Retinal pigment epithelial cell (primary cell): ENCODE results near the gene PPP1R7.

Source experiments
- DNase-seq: peaks from one replicate; pipeline ENCODE4 v3.0.0-alpha.2; 2010; ENCODE audit warnings: low read depth
- H3K4me3 ChIP-seq: 2 replicates; pipeline ENCODE4 v1.5.1; 2011; ENCODE audit warnings: mild to moderate bottlenecking, low read length, control low read depth, moderate library complexity
- TF ChIP-seq, protein P1 (sequence below): conservative IDR thresholded peaks from 2 replicates; pipeline ENCODE4 v1.5.1; 2011; ENCODE audit warnings: low read depth, low read length, control low read depth, inconsistent platforms

The PPP1R7 gene

DNA sequence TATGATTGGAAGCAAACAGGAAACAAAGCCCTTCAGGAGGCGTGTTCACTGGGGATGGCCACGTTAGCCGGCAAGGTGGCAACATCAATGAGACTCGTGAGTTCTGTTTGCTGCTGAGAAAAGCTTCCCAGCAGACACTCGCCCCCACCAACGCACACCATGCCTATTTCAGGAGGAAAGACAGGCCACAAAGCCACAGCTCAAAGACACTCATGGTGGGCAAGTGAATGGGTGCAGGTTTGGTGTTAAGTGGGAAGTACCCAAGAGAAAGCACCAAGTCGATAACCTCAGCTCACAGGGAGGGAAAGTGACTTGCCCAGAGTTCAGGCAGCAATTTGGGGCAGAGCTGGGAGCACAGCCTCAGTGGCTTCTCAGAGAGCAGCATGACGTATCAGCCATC, 37.7 kb upstream of the PPP1R7 start:
- DNase-seq = no peak
- TF ChIP-seq, protein P1, sequence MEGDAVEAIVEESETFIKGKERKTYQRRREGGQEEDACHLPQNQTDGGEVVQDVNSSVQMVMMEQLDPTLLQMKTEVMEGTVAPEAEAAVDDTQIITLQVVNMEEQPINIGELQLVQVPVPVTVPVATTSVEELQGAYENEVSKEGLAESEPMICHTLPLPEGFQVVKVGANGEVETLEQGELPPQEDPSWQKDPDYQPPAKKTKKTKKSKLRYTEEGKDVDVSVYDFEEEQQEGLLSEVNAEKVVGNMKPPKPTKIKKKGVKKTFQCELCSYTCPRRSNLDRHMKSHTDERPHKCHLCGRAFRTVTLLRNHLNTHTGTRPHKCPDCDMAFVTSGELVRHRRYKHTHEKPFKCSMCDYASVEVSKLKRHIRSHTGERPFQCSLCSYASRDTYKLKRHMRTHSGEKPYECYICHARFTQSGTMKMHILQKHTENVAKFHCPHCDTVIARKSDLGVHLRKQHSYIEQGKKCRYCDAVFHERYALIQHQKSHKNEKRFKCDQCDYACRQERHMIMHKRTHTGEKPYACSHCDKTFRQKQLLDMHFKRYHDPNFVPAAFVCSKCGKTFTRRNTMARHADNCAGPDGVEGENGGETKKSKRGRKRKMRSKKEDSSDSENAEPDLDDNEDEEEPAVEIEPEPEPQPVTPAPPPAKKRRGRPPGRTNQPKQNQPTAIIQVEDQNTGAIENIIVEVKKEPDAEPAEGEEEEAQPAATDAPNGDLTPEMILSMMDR = no peak

DNA sequence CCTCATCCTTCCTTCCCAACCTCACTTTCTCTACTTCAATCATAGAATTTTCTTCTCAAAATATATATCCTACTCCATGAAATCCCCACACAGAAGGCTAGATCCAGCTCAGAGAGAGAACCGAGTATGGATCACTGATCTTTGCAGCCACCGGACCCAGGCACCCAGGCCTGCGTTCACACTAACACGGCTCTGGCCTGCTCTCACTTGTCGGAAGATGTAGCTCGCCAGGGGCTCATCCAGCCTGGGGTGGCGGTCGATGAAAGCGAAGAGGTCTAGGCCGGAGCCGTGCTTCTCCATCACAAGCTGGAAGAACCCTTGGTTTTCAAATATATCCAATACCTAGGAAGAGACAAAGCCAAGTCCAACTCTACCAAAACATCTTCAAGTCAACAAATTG, 35.4 kb upstream of the PPP1R7 start:
- DNase-seq = no peak
- TF ChIP-seq, protein P1 = no peak
- no peak overlapping the region for H3K4me3 ChIP-seq

More for the DNA sequence above, 37.7 kb upstream of the PPP1R7 start:
- H3K4me3 ChIP-seq = no peak overlapping the region

DNA sequence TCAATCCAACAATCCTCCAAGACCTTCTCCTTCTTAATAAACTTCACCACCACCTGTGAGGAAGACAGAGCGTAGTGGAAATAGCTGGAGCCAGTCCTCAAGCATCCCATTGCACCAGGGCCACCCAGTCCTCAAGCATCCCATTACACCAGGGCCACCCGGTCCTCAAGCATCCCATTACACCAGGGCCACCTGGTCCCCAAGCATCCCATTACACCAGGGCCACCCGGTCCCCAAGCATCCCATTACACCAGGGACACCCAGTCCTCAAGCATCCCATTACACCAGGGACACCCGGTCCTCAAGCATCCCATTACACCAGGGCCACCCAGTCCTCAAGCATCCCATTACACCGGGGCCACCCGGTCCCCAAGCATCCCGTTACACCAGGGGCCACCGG, 34.9 kb upstream of the PPP1R7 start:
- TF ChIP-seq, protein P1 = no peak
- H3K4me3 ChIP-seq = no peak overlapping the region
- no peak for DNase-seq

DNA sequence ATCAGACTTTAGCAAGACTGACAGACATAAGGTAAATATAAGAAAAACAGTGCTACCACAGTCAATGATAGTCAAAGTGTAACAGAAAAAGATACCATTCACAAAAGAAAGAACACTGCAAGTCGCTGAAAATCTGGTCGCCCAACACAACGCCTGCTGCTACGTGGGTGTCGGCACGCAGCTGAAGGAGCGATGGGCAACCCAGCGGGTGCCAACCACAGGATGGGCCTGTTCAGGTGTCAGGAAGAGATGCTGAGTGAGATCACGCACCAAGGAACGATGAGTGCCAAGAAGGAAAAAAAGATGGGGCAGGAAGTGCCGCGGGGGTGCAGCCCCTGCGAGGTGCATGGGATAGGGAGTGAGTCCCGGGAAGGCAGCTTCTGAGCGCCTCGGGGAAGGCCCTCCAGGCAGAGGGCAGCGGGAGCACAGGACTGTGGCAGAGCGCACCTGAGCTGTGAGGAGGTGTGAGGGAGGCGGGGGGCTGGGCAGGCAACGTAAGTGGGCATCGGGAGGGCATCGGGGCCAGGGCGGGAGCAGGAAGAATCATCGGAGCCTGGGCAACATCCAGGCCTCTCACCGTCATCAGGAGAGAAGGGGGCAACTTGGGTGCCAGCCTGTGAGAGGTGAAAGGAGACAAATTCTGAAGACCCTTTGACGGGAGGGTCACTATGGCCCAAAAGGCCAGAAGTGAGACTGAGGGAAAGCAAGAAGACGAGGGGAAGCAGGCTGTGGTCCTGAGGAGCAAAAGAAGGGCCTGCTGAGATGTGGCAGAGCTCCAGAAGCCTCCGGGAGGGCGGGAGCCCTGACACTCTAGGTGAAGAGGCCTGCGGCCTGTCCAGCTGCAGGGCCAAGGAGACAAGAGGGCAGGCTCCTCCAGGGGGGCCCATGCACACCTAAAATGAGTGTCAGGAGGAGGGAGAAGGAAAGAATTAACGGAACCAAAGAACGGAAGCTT, 33.4 kb upstream of the PPP1R7 start:
- DNase-seq = no peak

DNA sequence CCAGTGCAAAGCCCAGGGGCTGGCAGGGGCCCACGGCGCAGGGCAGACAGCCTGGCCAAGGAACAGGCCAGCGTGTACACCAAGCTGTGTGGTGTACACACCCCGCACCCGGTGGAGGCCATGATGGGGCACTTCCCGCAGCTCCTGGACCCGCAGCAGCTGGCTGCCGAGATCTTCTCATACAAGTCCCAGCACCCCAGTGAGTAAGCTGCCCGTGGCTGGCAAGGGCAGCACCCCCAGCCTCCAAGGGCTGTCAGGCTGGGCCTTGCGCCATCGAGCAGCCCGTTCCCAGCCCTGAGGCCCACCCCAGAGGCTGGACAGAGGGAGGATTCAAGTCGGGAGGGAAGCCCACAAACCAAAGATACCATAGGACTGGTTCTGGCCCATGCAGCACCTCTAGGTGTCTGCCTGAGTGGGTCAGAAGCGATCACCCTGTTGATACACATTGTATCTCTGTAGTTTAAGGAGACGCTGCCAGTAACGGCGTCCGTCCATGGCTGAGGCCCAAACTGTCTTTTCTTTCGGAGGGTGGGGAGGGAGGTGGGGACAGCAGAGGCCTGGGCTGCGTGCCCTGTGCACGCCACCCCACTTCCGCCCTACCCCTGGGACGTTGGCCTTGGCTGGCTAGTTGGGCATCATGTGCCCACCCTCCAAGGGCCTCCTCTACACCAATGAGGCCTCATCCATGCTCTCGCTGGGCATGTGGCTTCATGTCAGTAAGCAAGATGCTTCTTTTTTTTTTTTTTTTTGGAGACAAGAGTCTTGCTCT, 31.3 kb upstream of the PPP1R7 start:
- TF ChIP-seq, protein P1 = no peak
- no peak for DNase-seq
- no peak overlapping the region for H3K4me3 ChIP-seq

More for the DNA sequence above, 33.4 kb upstream of the PPP1R7 start:
- TF ChIP-seq, protein P1 = no peak
- no peak overlapping the region for H3K4me3 ChIP-seq

DNA sequence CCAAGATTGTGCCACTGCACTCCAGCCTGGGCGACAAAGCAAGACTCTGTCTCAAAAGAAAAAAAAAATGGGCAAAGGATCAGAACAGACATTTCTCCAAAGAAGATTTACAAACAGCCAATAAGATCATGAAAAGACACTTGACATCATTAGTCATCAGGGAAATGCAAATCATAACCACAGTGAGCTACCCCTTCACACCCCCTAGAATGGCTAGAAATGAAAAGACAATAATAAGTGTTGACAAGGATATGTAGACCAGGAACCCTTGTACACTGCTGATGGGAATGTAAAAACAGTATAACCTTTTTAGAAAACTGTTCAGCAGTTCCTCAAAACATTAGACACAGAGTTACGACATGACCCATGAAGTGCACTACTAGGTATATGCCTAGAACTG, 29.8 kb upstream of the PPP1R7 start:
- TF ChIP-seq, protein P1 = no peak
- no peak for DNase-seq
- H3K4me3 ChIP-seq = no peak overlapping the region
